ENCODE measurements around the gene CRTAP. TPM values are rescaled to one million over a fixed set of nuclear protein-coding genes. Genes with fewer than 3 reads are reported as not detected.
"Not testable (repeated sequence)": the region's sequence is repeated elsewhere in the genome, so short reads cannot be mapped to it uniquely, and the experiment has no call there.

Gene CRTAP
- total and polyA plus RNA-seq, 8 donors: 17.6 to 71.0 (median 25.6) TPM

- intact Hi-C loops (cut with DNase I): no loop called here
- DNase-seq (no peak), FAIRE-seq (no peak), ATAC-seq (no peak)
- Histone ChIP-seq H3K4me1 (no peaks in the 10 kb centered on the region), H3K36me3 (peaks cover 0 to 13% (median 2%) of the 10 kb centered on the region in 3 donors), H3K27me3 (no peaks in the 10 kb centered on the region), H3K9me3 (no peaks in the 10 kb centered on the region), H3K4me3 (no peak overlapping the region), H3K27ac (no peak overlapping the region)
- TF ChIP-seq, protein P1, sequence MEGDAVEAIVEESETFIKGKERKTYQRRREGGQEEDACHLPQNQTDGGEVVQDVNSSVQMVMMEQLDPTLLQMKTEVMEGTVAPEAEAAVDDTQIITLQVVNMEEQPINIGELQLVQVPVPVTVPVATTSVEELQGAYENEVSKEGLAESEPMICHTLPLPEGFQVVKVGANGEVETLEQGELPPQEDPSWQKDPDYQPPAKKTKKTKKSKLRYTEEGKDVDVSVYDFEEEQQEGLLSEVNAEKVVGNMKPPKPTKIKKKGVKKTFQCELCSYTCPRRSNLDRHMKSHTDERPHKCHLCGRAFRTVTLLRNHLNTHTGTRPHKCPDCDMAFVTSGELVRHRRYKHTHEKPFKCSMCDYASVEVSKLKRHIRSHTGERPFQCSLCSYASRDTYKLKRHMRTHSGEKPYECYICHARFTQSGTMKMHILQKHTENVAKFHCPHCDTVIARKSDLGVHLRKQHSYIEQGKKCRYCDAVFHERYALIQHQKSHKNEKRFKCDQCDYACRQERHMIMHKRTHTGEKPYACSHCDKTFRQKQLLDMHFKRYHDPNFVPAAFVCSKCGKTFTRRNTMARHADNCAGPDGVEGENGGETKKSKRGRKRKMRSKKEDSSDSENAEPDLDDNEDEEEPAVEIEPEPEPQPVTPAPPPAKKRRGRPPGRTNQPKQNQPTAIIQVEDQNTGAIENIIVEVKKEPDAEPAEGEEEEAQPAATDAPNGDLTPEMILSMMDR (IDR thresholded peaks at IDR 0.05): no peak
- 62 to 85% methylated on average over 4 of the region's 4 CpGs for WGBS, 2 donors
Observed at GRCh38 chr3:33134026-33134625, 20.3 kb downstream of the CRTAP start.

DNA sequence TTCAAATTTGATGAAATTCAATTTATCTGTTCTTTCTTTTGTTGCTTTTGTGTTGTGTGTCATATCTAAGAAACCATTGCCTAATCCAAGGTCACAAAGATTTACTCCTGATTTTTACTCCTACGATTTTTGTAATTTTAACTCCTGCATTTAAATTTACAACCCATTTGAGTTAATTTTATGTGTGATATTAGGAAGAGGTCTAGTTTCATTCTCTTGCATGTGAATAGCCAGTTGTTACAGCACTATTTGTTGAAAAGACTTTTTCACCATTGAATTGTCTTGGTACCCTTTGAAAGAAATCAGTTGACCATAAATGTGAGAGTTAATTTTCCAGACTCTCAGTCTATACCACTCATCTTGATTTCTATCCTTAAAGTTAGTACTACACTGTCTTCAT is 23.9 kb downstream of the CRTAP start:
- H3K9me3 ChIP-seq: no peaks in the 10 kb centered on the region
- TF ChIP-seq, protein P1 (IDR thresholded peaks at IDR 0.05): no peak
- H3K36me3 ChIP-seq: peaks cover 0 to 10% (median 0%) of the 10 kb centered on the region in 3 donors
- no peaks in the 10 kb centered on the region for H3K4me1 ChIP-seq
- FAIRE-seq (no peak), ATAC-seq (no peak), DNase-seq (no peak)
- no peak overlapping the region for H3K27ac ChIP-seq
- no peaks in the 10 kb centered on the region for H3K27me3 ChIP-seq
- intact Hi-C loops (cut with DNase I): no loop called here
- no peak overlapping the region for H3K4me3 ChIP-seq
- 31 to 34% methylated on average over 1 of the region's 1 CpG for WGBS, 2 donors

- H3K27ac ChIP-seq; DNase-seq; H3K9me3 ChIP-seq; ATAC-seq; H3K27me3 ChIP-seq; intact Hi-C loops (cut with DNase I); FAIRE-seq; H3K4me3 ChIP-seq; H3K36me3 ChIP-seq; H3K4me1 ChIP-seq: not testable (repeated sequence)
- 94 to 97% methylated on average over 8 of the region's 8 CpGs for WGBS, 2 donors
Observed at GRCh38 chr3:33139006-33139623, 25.3 kb downstream of the CRTAP start.

GRCh38 chr3:33139996-33140395 is 26.2 kb downstream of the CRTAP start:
- Histone ChIP-seq H3K9me3 (no peaks in the 10 kb centered on the region), H3K4me3 (no peak overlapping the region), H3K36me3 (no peaks in the 10 kb centered on the region), H3K27me3 (no peaks in the 10 kb centered on the region), H3K27ac (no peak overlapping the region), H3K4me1 (no peaks in the 10 kb centered on the region)
- WGBS, 2 donors: 58 to 67% methylated on average over 2 of the region's 2 CpGs
- FAIRE-seq (no peak), DNase-seq (no peak), ATAC-seq (no peak)
- TF ChIP-seq, protein P1 (IDR thresholded peaks at IDR 0.05): no peak
- intact Hi-C loops (cut with DNase I): loop anchor here in 1 of 3 donors (10.0 kb wide), 1 partner anchor 235 kb away; no protein-coding TSS in a partner anchor

- Histone ChIP-seq H3K9me3 (no peaks in the 10 kb centered on the region), H3K27me3 (no peaks in the 10 kb centered on the region), H3K27ac (no peak overlapping the region), H3K4me3 (no peak overlapping the region), H3K4me1 (no peaks in the 10 kb centered on the region), H3K36me3 (no peaks in the 10 kb centered on the region)
- DNase-seq (no peak), ATAC-seq (no peak), FAIRE-seq (no peak)
- intact Hi-C loops (cut with DNase I): loop anchor here in 1 of 3 donors (10.0 kb wide), 1 partner anchor 234 kb away; no protein-coding TSS in a partner anchor
- WGBS, 2 donors: 88 to 93% methylated on average over 3 of the region's 3 CpGs
- TF ChIP-seq, protein P1 (IDR thresholded peaks at IDR 0.05): no peak
Observed at GRCh38 chr3:33141006-33141405, 27.2 kb downstream of the CRTAP start.
